Stimulated activated CD8-positive, alpha-beta memory T cell treated with anti-CD3 and anti-CD28 coated beads, Interleukin-15, amount 100 ng/mL, for 48 hours (primary cell): Measurements from ENCODE around the gene MZB1.
"Not testable (repeated sequence)": the region's sequence is repeated elsewhere in the genome, so short reads cannot be mapped to it uniquely, and the experiment has no call there.

Experiments used
- DNase-seq, 2 donors: peaks; one replicate each; pipeline ENCODE4 v3.0.0-alpha.2; 2020; ENCODE audit warnings: low read depth in 2 of 2

The MZB1 gene

DNA sequence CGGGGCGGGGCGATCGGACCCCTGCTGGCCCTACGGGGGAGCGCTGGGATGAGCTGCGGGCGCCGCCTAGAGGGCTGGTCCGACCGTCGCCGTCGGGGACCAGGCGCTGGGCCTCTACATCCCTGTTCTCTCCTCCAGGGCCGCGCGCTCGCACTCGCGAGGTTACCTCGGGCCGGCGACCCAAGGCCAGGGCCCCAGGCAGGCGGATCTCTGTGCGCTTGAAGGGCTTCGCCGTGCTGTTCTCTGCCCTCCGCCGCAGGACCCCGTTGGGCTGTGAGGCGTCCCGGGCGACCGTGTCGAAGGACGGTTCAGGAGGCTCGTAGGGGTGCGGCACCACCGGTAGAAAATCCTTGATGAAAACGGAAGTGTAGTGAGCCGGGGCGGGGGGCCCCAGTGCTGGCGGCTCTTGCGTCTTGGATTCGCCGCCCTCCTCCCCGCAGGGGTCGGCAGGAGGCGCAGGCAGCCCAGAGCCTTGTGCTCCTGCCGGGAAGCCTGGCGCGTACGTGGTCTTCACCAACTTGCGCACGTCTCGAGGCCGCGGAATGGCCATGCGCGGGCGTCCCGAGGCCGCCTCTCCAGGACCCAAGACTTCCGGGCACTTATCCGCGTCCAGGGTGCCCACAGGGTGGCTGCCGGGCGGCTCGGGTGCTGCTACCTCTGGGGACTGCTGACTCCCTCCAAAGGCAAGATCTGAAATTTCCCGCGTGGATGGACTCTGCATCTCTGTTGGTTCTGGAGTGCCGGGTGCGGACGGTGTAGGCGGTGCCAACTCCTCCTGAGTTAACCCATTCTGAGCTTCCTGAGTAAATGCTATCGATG is 3.2 kb upstream of the MZB1 start:
- peak; percentile 81 to 85 for DNase-seq

DNA sequence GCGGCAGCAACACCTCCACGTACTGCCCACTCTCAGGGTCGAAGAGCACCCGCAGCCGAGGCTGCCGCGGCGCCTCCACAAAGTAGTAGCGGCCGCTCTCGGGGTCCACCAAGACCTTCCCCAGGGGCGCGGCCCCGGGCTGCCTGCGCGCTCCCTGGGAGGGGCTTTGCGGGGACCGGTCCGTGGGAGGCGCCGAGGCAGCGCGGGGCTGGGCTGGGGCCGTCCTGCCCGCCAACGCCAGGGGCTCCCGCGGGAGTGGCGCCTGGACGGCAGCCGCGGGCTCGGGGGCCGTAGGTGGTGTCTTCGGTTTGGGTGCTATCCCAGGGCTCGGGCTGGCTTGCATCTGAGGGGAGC is 2.6 kb upstream of the MZB1 start:
- DNase-seq = no peak

DNA sequence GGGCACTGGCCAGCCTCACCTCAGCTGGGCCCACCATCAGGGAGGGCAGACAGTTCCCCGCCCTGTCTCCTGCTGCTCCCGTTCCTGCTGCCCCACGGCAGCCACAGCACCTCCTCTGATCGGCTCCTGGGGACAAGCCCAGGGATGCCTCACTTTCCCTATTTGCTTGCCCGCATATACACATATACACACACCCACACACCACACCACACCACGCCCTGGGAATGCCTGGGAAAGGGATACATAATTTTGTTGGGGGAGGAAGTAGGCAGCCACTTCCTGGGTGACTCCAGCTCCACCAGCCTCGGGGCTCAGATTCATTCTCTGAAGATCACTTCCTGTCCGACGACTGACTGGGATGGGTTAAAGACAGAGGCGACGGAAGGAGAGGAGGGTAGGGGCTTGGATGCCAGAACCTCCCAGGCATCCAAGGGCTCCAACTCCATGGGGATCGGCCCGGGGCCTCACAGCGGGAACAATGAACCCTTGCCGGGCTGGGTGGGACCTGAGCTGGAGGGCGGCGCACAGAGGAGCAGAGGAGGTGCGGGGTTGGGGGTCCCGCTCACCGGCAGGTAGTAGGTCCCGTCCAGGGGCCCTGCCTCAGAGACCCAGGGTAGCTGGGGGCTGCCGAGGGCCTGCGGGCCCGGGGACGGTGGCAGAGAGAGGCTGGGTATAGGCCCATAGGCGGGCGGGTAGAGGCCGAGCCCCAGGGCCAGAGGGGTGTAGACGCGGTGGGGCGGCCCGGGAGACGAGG is 2.0 kb upstream of the MZB1 start:
- no peak for DNase-seq

DNA sequence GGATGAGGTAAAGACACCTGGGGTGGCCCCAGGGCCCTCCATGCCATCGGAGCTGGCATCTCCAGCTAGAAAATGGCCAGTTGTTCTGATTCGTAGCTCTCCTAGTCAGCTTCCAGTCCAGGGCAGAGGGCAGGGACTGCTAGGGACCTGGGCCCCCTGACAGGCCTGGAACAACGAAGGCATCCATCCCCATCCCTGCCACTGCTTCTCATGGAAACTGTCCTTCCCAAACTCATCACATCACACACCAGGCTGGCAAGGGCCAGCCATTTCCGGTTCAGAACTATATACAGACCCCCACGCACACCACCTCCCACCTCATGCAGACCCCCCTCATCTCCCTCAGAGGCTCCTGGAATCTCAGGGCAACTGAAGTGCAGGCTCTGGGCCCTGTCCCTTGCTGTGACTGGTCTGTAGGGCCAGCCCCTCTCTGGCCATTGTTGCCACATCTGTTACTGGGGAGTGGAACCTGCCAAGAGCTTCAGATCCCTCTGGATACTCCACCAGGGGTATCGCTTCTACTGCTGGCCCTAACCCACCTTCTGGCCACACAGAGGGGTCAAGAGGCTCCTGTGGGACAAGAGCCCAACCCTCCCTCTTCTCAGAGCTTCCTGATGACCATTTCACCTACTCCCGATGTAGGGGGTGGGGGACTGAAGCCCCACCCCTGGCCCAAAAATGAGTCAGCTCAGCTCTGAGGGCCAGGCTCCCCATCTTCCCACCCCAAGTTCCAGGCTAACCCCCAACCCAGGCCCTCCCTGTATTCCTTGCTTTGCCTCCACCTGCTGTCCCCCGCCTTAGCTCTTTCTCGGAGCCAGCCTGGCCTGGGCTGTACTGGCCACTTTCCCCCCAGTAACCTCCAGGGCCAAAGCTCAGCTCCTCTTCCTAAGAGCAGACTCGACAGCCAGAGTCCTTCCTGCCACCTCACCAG is 1.2 kb upstream of the MZB1 start:
- DNase-seq = no peak

DNA sequence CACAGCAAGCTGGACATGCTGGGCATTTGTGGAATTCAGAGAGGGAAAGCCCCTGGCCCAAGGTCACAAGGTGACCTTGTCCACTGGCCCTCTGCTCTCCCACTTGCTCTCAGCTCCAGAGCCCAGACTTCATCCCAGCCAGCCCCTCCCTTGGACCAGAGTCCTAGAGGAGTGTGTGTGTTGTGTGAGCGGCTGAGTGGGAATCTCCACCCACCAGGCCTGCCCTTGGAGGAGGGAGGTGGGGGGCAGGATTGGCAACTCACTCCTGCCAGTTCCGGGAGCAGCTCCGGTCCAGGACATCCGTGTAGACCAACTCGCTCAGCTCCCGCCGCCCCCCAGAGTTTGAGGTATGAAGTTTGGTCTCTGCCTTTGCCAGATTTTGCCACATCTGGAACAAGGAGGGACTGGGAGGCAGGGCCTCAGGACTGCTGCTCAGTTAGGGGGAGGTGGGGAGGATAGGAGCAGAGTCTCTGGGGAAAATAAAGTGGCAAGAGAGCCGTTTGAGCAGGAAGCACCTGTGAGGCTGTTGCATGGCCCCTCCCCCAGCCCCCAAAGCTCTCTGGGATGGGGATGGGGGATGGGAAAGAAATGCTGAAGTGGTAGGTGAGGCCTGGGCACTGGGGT is 1.4 kb downstream of the MZB1 start:
- DNase-seq = no peak

DNA sequence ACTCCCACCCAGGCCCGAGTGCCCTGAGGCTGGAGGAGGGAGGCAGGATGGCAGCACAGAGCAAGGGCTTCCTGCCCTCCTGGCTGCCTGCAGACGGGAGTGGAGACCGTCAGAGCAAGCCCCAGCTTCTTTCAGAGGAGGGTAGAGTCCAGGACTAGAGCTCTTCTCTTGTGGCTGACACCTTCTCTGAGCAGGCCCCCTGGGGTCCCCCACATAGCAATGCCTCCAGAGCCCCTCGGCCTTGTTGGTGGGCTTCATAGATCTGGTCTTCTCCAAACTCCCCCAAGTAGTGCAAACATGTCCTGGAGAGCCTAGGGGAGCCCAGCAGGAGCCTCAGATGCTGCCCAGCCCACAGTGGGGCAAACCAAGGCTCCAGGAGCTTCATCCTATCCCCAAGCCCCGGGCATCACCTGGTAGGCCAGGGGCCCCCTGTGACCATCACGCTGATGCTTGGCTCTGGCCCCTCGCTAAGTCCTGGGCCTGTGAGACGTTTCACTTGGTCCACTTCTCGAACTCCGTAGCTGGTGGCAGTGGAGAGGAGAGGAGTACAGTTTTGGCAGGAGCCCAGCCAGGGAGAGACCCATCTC is 2.0 kb downstream of the MZB1 start:
- no peak for DNase-seq

DNA sequence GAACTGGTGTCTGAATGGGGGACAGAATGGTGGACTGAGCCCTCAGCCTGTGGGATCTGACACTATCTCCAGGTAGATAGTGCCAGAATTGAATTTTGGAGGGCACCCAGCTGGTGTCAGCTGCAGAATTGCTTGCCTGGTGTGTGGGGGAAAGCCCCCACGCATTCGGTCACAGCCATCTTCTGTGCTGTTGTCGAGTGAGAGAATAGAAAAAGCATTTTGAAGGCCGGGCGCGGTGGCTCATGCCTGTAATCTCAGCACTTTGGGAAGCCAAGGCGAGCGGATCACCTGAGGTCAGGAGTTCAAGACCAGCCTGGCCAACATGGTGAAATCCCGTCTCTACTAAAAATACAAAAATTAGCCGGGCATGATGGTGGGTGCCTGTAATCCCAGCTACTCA is 2.8 kb downstream of the MZB1 start:
- not testable (repeated sequence) for DNase-seq

DNA sequence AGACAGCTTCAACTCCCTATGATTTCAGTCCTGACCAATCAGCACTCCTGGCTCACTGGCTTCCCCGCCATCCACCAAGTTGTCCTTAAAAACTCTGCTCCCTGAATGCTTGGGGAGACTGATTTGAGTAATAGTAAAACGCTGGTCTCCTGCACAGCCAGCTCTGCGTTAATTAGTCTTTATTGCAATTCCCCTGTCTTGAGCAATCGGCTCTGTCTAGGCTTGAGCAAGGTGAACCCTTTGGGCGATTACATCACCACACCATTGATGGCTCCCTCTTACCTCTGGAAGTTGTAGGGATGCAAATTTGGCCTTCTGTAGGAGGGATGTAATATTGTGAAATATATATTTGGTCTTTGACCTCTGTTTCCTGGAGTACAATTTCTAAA is 3.7 kb downstream of the MZB1 start:
- no peak for DNase-seq

DNA sequence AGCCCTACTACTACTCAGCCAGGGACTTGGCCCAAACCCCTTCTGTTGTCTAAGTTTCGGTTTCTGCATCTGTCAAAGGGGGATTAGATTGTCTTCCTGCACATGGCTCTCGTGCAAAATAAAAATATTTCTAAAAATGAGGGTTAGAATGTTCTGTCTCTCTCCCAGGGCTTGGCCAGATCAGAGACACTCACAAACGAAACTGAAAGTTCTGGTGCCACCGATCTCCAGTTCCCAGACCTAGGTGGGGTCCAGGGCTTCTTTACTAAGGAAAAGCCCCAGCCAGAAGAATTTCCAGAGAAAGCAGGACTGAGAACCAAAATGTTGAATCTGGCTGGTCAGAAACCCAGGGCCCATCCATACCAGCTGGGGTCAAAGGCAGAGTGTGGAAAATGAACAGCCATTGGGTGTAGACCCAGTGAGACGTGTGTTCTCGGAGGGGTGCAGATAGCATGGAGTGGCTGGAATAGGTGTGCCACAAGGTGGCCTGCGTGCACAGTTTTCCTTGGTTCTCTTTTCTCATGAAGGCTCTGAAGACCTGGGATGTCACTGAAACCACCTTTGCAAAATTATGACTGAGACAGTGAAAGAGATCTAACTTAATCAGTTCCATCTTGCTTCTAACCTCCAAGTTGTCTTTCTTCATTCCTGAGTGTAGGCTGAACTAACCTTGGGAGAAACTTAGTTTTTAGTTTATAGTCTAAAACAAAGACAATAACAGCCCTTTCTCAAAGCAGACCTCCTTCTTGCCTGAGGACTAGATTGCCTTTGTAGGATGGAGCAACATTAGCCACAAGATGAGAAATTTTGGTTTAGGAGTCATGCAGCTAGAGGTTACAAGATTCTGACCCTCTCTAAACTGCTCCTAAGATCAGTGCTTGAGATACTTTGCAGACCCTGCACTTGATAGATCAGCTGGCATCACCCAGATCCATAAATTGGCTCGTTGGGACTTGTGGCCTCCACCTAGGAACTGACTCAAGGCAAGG is 4.4 kb downstream of the MZB1 start:
- no peak for DNase-seq

DNA sequence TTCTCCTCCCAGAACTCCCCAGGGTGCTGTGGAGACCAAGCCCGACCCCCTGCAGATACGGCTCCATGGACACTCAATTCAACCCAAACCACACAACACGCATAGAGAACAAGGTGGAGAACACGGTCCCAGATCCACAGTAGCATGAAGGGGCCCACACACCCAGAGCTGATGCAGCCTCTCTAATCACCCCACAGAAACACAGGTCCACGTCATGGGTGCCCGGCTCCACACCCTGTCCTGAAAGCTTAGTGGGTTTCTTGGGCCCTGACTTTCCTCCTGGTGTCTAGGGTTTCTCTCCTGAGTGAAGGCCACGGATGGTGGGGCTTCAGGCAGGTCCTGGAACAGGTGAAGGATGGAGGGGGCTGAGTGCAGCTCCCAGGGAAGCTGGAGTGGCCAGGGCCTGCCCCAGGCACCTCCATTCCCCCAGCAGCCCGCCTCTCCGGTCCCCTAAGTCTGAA is 5.1 kb downstream of the MZB1 start:
- DNase-seq = no peak

DNA sequence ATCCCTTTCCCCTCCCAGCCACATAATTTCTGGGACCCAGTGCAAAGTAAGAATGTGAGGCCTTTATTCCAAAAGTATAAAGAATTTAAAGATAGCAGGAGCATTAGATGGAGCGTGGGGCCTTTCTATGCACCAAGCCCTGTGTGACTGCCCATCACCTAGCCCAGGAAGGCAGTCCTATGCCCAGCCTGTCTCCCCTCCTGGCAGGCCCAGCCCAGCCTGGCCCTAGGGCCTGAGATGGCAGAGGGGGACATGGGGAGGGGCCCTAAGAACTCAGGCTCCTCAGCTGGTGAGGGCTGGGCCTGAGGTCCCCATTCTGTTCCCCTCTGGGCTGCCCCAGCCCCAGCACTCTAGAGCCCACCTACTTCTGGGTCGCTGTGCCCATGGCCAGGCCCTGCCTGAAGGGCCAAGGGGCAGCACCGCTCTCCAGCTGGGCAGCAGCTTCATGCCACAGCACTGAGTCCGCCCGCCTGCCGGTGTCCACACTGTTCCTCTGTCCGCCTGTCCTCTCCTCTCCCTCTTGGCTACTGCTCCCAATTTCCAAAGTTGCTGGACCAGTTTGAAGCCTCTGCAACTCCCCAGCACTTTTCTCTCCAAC is 5.6 kb downstream of the MZB1 start:
- no peak for DNase-seq

DNA sequence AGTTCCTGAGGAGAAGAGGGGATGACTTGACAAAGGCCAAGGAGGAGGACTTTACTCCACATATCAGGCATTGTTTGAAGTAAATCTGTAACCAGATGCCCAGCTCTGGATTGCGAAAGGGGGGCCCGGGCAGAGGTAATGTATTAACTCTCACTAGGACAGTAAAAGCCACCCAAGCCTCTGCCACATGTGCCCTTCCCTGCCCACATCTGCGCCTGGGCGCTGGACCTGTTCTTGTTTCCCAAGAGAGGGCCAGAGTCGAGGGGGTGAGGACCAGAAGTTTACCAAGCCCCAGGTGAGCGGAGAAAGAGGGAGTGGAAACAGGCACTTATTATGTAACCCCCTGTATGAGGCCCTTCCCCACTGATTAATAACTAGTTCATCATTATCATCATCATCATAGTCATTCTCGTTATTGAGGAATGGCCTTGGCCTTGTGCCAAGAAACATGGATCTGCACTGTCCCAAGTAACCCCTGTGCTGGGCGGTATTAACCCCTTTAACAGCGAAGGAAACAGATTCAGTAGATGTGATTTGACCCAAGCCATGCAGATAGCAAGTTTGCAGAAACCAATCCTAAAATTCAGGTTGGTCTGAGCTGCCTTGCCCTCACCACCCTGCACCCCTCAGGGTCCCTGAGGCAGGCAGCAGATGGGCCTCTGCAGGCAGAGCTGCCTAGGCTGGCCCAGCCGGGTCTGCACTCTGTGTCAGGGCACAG is 6.3 kb downstream of the MZB1 start, which contains the start of gene SLC23A1:
TSS of gene SLC23A1 (minus strand) at position 23 of the 718 bp plus-strand sequence. CDS start 44 bp downstream, outside the sequence.
- no peak for DNase-seq

DNA sequence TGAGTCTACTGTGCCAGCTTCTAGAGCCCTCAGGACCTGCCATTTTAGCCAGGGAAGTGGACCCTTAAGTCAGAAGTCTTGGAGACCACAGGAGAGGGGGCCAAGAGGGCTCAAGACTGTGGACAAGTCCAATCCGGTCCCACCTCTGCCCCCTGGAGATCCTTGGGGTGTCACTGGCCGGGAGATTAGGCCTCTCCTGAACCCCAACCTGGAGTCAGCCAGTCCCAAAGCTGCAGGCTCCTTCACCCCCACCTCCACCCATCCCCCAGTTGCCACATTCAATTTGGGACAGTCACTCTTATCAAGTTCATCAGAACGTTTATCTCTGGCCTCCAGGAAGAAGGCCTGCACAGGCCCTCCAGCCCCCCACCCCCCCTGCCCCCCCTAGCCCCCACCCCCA is 6.9 kb downstream of the MZB1 start:
- DNase-seq = no peak

DNA sequence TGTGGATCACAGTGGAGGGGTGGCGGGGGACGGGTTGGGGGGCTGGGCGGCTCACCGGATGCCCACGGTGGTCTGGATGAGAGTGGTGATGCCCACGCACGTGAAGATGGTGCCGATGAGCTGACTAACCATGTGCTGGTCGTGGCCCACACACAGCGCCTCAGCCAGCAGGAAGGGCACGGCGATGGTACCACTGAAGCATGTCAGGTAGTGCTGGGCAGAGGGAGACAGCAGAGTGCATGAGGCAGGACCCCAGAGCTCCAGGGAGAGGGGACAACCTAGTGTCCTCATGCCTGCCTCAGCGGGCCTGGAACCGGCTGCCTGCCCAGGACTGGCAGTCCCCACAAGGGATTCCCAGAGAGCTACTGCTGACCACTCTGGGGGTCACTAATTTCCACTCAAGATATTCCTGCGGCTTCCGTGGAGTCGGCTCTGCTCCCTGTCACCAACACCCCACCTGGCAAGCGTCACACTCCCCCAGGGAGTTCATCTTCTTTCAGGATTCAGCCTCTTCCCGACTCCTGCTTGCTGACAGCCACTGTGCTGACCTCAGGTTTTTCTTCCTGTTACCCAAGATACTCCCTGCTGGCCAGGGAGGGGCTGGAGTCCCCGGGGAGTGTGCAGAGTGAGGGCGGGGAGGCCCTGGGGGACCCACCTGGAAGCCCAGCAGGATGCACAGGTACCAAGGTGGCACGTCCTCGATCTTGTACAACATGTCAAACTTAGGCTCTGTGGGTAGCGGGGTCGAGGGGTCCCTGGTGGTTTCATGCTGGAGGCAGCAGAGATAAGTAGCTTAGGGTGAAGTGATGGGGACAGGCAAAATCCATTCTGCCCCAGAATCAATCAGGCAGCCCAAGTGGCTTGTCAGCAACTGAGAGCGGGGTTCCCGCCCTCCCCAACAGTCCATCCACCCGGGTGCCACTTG is 7.6 kb downstream of the MZB1 start:
- no peak for DNase-seq

DNA sequence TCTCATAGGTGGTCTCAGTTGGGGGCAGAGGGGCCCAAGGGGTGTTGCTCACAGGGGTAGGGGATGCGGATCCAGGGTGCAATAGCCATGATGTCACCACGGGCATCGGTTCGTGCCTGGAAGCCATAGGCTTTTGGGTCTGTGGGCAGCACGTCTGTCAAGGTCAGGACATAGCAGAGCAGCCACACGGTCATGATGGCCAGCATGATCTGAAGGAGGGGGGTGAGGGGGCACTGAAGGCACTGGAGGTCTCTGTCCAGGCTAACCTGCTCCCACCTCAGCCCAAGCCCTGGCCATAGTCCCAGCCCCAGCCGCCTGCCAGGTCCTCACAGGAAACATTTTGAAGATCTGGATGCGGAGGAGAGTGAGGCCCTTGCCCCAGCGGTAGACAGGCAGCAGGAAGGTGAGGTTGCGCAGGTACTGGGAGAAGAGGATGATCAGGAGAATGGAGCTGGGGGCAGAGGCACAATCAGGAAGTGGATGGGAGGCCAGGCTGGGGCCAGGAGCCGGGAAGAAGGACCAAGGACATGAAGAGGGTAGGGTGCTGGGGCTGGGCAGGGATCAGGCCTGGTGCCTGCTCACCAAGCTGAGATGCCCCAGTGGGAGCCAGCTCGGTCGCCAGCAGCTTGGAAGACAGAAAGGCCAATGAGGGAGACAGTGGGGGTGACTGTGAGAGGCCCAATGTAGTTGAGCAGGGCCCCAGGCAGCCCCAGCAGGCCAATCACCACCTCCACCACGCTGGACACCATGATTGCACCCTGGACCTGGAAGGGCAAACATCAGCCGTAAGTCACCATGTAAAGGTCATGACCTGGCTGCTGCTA is 9.9 kb downstream of the MZB1 start:
- no peak for DNase-seq

DNA sequence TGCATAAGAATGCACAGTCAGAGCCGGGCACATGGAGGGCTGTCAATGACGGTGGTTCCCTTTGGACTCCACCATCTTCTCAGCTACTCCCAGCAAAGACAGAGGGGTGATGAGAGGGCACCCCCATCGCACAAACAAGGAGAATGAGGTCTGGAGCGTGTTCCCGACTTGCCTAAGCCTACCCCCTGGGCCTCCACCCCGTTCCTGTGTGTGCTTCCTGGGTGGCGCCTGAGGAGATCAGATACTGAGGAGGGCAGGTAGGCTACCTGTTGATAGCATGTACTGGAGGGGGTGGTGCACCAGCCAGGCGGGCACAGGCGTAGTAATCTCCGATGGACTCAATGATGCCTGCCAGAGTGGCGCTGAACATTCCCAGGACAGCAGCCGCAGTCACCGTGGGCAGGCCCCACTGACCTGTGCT is 10.8 kb downstream of the MZB1 start:
- DNase-seq = no peak
